Neuron (in vitro differentiated cells): ENCODE data around the gene RXYLT1.

Experiments used
- H2AFZ ChIP-seq: one replicate; pipeline ENCODE4 v1.6.1; 2013; ENCODE audit warnings: low read depth, mild to moderate bottlenecking, inconsistent platforms, low read length, moderate library complexity
- H3K27me3 ChIP-seq: one replicate; pipeline ENCODE4 v1.6.1; 2013; ENCODE audit warnings: low read length; ENCODE audit not compliant: insufficient read depth
- H3K36me3 ChIP-seq: one replicate; pipeline ENCODE4 v1.6.1; 2013; ENCODE audit warnings: low read length; ENCODE audit not compliant: insufficient read depth
- H3K4me1 ChIP-seq: one replicate; pipeline ENCODE4 v1.6.1; 2013; ENCODE audit warnings: low read length; ENCODE audit not compliant: insufficient read depth
- H3K4me3 ChIP-seq: 2 replicates; pipeline ENCODE4 v1.5.1; 2013; ENCODE audit warnings: mild to moderate bottlenecking, low read length, moderate library complexity
- H3K9me3 ChIP-seq: one replicate; pipeline ENCODE4 v1.6.1; 2013; ENCODE audit warnings: low read length

The RXYLT1 gene

DNA sequence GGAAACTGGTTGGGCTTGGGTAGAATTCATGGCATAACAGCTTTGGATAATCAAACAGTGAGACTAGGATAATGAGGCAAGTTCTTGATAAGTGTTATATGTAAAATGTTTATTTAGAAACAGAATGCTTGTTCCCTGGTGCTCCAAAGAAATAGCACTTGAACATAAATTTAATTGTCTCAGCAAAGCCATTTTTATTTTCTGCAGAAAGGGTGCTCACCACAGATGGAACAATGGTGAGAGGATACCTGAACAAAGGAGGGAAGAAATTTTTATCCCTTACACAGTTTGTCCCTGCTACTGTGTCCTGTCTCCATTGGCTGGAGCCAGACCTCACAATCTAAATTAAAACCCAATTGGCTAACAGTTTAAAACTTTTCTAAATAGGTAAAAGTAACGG lies 9.3 kb upstream of the RXYLT1 start:
- peaks cover 2% of the 10 kb centered on the region for H3K9me3 ChIP-seq
- no peak overlapping the region for H3K4me3 ChIP-seq
- H3K36me3 ChIP-seq: no peaks in the 10 kb centered on the region
- H3K4me1 ChIP-seq: no peaks in the 10 kb centered on the region
- H2AFZ ChIP-seq: no peak overlapping the region
- no peaks in the 10 kb centered on the region for H3K27me3 ChIP-seq

DNA sequence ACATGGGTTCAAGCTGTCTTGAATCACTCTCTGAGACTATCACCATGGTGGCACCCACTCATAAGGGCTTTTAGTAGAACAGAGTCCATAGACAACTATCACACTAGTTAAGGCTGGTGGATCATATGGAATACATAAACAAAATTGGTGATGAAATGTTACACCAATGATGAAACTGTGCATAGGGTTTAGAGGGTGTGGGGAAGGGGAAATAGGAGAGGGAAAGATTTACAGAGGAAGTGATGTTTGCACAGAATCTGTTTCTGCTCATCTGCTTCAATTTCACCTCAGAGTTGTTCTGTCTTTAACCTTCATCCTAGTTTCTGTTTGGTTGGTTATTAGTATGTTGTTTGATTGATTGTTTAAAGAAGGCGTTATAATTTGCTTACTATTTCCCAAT lies 2.4 kb upstream of the RXYLT1 start:
- Histone ChIP-seq H3K9me3 (no peaks in the 10 kb centered on the region), H3K27me3 (no peaks in the 10 kb centered on the region), H3K4me3 (no peak overlapping the region), H3K36me3 (peaks cover under 1% of the 10 kb centered on the region), H3K4me1 (peaks cover 12% of the 10 kb centered on the region), H2AFZ (no peak overlapping the region)

DNA sequence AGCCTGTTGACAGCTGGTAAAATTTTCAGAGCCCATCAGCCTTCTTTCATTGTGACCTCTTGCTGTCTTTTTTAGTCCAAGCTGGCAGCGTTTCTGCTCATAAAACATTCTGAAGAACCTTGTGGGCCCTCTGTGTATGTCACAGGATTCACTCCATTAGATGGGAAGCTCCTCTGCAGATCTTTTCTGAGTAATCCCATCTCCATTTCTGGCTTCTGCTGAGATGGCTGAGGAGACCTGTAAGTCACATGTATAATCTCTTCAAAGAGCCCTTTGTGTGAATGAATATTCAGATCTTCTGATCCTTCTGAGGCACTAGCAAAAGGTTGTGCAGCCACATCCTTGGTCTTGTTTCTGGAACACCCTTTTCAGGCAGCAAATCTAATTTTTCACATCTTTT lies 2.8 kb downstream of the RXYLT1 start:
- H3K27me3 ChIP-seq: no peaks in the 10 kb centered on the region
- no peaks in the 10 kb centered on the region for H3K9me3 ChIP-seq
- H3K4me1 ChIP-seq: peaks cover 12% of the 10 kb centered on the region
- no peak overlapping the region for H2AFZ ChIP-seq
- no peak overlapping the region for H3K4me3 ChIP-seq
- peaks cover 31% of the 10 kb centered on the region for H3K36me3 ChIP-seq

DNA sequence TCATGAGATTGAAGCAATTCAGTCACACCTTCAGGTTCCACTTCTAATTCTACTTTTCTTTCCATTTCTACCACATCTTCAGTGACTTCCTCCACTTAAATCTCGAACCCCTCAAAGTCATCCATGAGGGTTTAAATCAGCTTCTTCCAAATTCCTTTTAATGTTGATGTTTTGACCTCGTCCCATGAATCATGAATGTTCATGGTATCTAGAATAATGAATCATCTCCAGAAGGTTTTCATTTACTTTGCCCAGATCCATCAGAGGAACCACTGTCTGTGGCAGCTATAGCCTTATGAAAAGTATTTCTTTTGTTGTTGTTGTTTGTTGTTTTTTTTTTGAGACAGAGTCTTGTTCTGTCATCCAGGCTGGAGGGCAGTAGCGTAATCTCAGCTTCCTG lies 7.6 kb downstream of the RXYLT1 start:
- H3K36me3 ChIP-seq: peaks cover 47% of the 10 kb centered on the region

DNA sequence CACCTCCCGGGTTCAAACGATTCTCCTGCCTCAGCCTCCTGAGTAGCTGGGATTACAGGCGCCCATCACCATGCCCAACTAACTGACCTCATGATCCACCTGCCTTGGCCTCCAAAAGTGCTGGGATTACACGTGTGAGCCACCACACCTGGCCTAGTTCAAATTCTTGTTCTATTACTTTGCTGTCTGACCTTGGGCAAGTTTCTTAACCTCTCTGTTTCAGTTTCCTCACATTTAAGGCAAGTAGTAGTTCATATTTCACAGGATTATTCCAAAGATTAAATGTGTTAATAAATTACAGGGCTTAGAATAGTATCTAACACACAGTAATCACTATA lies 10.9 kb downstream of the RXYLT1 start:
- peaks cover 7% of the 10 kb centered on the region for H3K4me1 ChIP-seq
- no peak overlapping the region for H3K4me3 ChIP-seq
- no peaks in the 10 kb centered on the region for H3K27me3 ChIP-seq
- no peak overlapping the region for H2AFZ ChIP-seq
- H3K9me3 ChIP-seq: no peaks in the 10 kb centered on the region
- H3K36me3 ChIP-seq: peaks cover 27% of the 10 kb centered on the region

More for the DNA sequence above, 7.6 kb downstream of the RXYLT1 start:
- no peaks in the 10 kb centered on the region for H3K9me3 ChIP-seq
- no peaks in the 10 kb centered on the region for H3K27me3 ChIP-seq
- peaks cover 7% of the 10 kb centered on the region for H3K4me1 ChIP-seq
- no peak overlapping the region for H2AFZ ChIP-seq
- H3K4me3 ChIP-seq: no peak overlapping the region

DNA sequence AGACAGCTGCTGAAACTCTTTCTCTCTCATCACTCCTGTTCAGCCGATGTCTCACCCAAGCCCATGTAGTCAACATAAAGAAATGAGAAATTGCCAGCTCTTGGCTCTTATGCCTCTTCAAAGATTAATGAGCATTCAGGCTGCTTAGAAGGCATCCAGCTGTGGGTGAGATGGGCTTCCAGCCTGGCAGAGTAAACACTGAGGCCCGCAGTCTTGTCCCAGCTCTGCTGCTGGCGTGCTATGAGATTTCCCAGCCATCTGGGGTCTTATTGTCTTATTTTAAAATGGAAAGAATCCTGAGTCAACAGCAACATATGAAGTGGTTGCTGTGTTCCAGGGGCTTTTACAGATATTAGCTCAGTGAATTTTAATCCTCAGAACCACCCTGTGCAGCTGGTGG lies 12.6 kb downstream of the RXYLT1 start:
- H3K4me3 ChIP-seq: no peak overlapping the region
- H3K27me3 ChIP-seq: no peaks in the 10 kb centered on the region
- peaks cover 7% of the 10 kb centered on the region for H3K4me1 ChIP-seq
- H3K36me3 ChIP-seq: peaks cover 19% of the 10 kb centered on the region
- H3K9me3 ChIP-seq: no peaks in the 10 kb centered on the region
- H2AFZ ChIP-seq: no peak overlapping the region

DNA sequence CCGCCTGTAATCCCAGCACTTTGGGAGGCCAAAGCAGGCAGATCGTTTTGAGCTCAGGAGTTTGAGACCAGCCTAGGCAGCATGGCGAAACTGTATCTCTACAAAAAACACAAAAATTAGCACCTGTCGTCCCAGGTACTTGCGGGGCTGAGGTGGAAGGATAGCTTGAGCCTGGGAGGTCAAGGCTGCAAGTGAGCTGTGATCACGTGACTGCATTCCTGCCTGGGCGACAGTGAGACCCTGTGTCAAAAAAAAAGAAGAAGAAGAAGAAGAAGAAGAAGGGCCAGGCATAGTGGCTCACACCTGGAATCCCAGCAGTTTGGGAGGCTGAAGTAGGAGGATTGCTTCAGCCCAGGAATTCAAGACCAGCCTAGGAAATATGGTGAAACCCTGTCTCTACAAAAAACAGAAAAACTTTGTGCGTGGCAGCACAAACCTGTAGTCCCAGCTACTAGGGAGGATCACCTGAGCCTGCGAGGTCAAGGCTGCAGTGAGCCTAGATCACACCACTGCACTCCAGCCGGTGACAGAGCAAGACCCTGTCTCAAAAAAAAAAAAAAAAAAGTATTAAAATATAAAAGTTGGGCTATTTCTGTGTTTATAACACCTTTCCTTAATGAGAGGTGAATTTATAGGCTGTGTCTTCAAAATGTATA lies 15.5 kb downstream of the RXYLT1 start:
- H2AFZ ChIP-seq: no peak overlapping the region
- H3K9me3 ChIP-seq: no peaks in the 10 kb centered on the region
- no peaks in the 10 kb centered on the region for H3K27me3 ChIP-seq
- H3K4me1 ChIP-seq: peaks cover 2% of the 10 kb centered on the region
- H3K36me3 ChIP-seq: peaks cover 15% of the 10 kb centered on the region
- no peak overlapping the region for H3K4me3 ChIP-seq

DNA sequence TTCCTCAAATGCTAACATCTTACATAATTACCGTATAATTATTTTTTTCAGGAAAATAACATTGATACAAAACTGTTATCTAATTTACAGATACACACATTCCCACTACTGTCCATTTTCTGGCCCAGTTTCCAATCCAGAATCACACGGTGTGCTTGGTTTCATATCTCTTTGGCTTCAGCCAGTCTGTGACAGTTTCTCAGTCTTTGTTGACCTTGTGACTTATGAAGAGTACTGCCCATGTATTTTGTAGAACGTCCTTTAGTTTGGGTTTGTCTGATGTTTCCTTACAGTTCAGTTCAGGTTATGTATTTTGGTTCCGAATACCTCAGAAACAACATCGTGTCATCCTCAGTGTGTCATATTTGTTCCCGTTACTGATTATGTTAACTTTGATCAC lies 16.2 kb downstream of the RXYLT1 start:
- H3K4me1 ChIP-seq: no peaks in the 10 kb centered on the region
- H3K9me3 ChIP-seq: no peaks in the 10 kb centered on the region
- H3K27me3 ChIP-seq: no peaks in the 10 kb centered on the region
- no peak overlapping the region for H2AFZ ChIP-seq
- no peak overlapping the region for H3K4me3 ChIP-seq
- H3K36me3 ChIP-seq: peaks cover 7% of the 10 kb centered on the region

DNA sequence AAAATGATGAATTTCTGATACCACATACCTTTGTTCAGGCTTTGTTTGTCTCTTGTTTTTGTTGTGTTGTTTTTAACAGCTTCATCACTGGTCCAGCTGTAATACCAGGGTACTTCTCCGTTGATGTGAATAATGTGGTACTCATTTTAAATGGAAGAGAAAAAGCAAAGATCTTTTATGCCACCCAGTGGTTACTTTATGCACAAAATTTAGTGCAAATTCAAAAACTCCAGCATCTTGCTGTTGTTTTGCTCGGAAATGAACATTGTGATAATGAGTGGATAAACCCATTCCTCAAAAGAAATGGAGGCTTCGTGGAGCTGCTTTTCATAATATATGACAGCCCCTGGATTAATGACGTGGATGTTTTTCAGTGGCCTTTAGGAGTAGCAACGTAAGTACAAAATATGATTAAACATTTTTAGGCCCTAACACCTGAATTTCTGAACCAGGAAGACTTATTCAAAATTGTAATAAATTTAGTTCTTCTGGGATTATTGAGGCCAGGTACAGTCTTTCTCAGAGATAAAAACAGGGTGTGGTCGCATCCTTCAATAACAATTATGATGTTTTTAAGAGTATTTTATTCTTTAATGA lies 22.4 kb downstream of the RXYLT1 start:
- no peaks in the 10 kb centered on the region for H3K27me3 ChIP-seq
- no peak overlapping the region for H3K4me3 ChIP-seq
- H2AFZ ChIP-seq: no peak overlapping the region
- peaks cover 3% of the 10 kb centered on the region for H3K36me3 ChIP-seq
- no peaks in the 10 kb centered on the region for H3K9me3 ChIP-seq
- H3K4me1 ChIP-seq: no peaks in the 10 kb centered on the region

DNA sequence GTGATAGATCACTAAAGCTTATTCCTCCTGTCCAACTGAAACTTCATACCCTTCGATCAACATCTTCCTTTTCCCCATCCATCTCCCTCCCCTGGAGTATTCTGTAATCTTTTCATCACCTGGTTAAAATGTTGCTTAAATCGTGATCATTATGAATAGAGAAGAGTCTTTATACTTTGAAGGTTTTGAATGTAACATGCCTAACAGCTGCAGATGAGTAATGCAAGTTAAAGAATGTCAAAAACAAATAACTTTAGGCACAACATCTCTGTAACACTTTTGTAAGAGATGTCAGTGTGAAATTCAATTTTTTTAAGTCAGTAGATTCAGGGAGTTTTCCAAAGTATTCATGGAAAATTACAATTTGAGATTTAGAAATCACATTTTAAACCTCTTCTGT lies 25.0 kb downstream of the RXYLT1 start:
- Histone ChIP-seq H3K27me3 (no peaks in the 10 kb centered on the region), H3K9me3 (no peaks in the 10 kb centered on the region), H3K36me3 (peaks cover 10% of the 10 kb centered on the region), H2AFZ (no peak overlapping the region), H3K4me1 (no peaks in the 10 kb centered on the region), H3K4me3 (no peak overlapping the region)

DNA sequence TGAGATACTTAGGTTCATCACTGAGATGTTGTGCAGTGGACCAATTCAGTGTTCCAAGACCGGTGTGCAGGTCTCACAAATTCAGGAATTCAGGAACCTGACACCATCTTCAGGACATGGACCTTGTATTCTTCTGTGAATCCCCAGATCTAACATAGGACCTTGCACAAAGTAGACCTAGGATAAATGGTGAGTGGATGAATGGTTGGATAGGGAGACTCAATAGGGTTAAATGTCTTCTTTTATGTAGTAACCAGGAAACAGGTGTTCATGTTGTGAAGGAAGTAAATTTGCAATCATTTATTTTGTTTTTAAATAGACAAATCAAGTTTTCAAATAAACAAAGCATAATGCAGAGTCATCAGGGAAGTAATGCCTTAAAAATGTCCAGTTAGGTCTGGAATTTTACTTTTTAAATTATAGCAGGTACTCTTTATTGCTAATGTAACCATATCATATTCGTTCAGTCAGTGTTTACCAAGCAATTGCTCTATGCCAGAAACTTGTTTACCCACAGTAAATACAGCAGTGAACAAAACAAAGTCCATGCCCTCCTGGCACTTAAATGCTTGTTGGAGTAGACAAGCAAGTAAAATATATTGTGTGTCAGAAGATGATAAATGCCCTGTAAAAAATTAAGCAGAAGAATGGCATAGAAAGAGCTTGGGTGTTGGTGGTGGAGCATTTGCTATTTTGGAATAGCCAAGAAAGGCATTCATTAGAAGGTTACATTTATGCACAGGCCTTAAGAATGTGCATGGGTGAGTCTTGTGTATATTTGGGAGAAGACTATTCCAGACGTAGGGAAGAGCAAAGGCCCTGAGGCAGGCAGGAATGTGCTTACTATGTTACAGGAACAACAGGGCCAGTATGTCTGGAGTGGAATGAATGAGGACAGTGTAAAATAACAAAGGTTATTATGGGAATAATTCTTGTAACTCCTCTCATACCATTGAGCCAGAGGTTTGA lies 26.3 kb downstream of the RXYLT1 start:
- peaks cover 10% of the 10 kb centered on the region for H3K36me3 ChIP-seq
- H3K4me1 ChIP-seq: no peaks in the 10 kb centered on the region
- no peaks in the 10 kb centered on the region for H3K9me3 ChIP-seq
- H3K27me3 ChIP-seq: no peaks in the 10 kb centered on the region
- no peak overlapping the region for H3K4me3 ChIP-seq
- no peak overlapping the region for H2AFZ ChIP-seq

DNA sequence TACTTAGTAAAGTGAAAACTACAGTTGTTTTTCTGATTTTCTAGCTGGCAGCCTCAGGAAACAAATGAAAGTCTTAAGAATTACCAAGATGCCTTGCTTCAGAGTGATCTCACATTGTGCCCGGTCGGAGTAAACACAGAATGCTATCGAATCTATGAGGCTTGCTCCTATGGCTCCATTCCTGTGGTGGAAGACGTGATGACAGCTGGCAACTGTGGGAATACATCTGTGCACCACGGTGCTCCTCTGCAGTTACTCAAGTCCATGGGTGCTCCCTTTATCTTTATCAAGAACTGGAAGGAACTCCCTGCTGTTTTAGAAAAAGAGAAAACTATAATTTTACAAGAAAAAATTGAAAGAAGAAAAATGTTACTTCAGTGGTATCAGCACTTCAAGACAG lies 28.9 kb downstream of the RXYLT1 start:
- Histone ChIP-seq H3K9me3 (no peaks in the 10 kb centered on the region), H2AFZ (no peak overlapping the region), H3K4me3 (no peak overlapping the region), H3K27me3 (no peaks in the 10 kb centered on the region), H3K36me3 (peaks cover 10% of the 10 kb centered on the region), H3K4me1 (no peaks in the 10 kb centered on the region)

DNA sequence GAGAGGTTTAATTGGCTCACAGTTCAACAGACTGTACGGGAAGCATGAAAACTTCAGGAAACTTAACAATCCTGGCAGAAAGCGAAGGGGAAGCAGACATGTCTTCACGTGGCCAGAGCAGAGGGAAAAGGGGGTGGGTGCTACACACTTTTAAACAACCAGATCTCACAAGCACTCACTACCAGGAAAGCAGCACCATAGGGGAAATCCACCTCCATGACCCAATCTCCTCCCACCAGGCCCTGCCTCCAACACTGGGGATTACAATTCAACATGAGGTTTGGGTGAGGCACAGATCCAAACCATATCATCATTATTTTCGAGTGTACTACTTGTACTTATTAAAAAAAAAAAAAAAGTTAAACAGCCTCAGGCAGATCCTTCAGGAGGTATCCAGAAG lies 29.9 kb downstream of the RXYLT1 start:
- no peak overlapping the region for H3K4me3 ChIP-seq
- no peaks in the 10 kb centered on the region for H3K9me3 ChIP-seq
- H3K36me3 ChIP-seq: peaks cover 10% of the 10 kb centered on the region
- no peak overlapping the region for H2AFZ ChIP-seq
- H3K27me3 ChIP-seq: no peaks in the 10 kb centered on the region
- H3K4me1 ChIP-seq: no peaks in the 10 kb centered on the region
